HG03135 (cell line): ENCODE results near the gene FBXO2.

Source experiments
- ATAC-seq: cut with Tn5 transposase; IDR thresholded peaks from one replicate; pipeline ENCODE4 v1.9.1; 2021; ENCODE audit warnings: mild to moderate bottlenecking, moderate library complexity; ENCODE audit not compliant: unreplicated experiment

FBXO2 gene

GRCh38 chr1:11598461-11598860, 55.8 kb downstream of the FBXO2 start:
- ATAC-seq, result no peak
